CD14-positive monocyte (primary cell): ENCODE data around the gene CNTNAP2. TPM values are rescaled to one million over a fixed set of nuclear protein-coding genes. Genes with fewer than 3 reads are reported as not detected.

ENCODE experiments used
- DNase-seq, 3 donors: peaks; one replicate each; pipeline ENCODE4 v3.0.0-alpha.2; 2011 to 2022
- H2AFZ ChIP-seq: 2 replicates; pipeline ENCODE4 v1.6.0; 2012; ENCODE audit warnings: mild to moderate bottlenecking, low read depth, low read length, inconsistent platforms; ENCODE audit not compliant: insufficient read depth, poor library complexity, severe bottlenecking
- H3K27ac ChIP-seq, 2 donors: 1 replicate in 1 of 2; 2 replicates in 1 of 2; pipeline ENCODE4 v1.5.1; 2012 to 2013; ENCODE audit warnings: low read length in 2 of 2, control low read depth in 1 of 2, inconsistent platforms in 1 of 2, low read depth in 1 of 2, mild to moderate bottlenecking in 1 of 2
- H3K27me3 ChIP-seq, 2 donors: one replicate each; pipeline versions ENCODE4 v1.6.0 to v1.6.1; 2011 to 2013; ENCODE audit warnings: low read length in 2 of 2; ENCODE audit not compliant: control insufficient read depth in 2 of 2, insufficient read depth in 2 of 2
- H3K36me3 ChIP-seq, 2 donors: replicated peaks in 1 of 2; 1 replicate in 1 of 2; 2 replicates in 1 of 2; pipeline versions ENCODE4 v1.5.1 to v1.6.1; 2012 to 2013; ENCODE audit warnings: low read length in 2 of 2, control low read depth in 1 of 2, inconsistent platforms in 1 of 2, mild to moderate bottlenecking in 1 of 2; ENCODE audit not compliant: insufficient read depth in 2 of 2, control insufficient read depth in 1 of 2
- H3K4me1 ChIP-seq, 2 donors: 1 replicate in 1 of 2; 2 replicates in 1 of 2; pipeline versions ENCODE4 v1.5.1 to v1.6.1; 2012 to 2013; ENCODE audit warnings: low read length in 2 of 2, control low read depth in 1 of 2, inconsistent platforms in 1 of 2, mild to moderate bottlenecking in 1 of 2, moderate library complexity in 1 of 2; ENCODE audit not compliant: insufficient read depth in 2 of 2, control insufficient read depth in 1 of 2
- H3K4me2 ChIP-seq: replicated peaks from 2 replicates; pipeline ENCODE3; 2012; ENCODE audit warnings: low read length, moderate library complexity, mild to moderate bottlenecking; ENCODE audit not compliant: poor library complexity, severe bottlenecking; ENCODE audit errors: extremely low read depth
- H3K4me3 ChIP-seq, 3 experiments: fragments of 200-600 bp in 1 of 3; sonication (generic) in 1 of 3; replicated peaks in 1 of 3; 1 replicate in 2 of 3; 2 replicates in 1 of 3; pipeline ENCODE4 v1.5.1; 2011 to 2013; ENCODE audit warnings: low read length in 3 of 3, mild to moderate bottlenecking in 3 of 3, control low read depth in 2 of 3, low read depth in 2 of 3, inconsistent platforms in 1 of 3, moderate library complexity in 1 of 3
- H3K79me2 ChIP-seq: 2 replicates; pipeline ENCODE4 v1.6.0; 2012; ENCODE audit warnings: mild to moderate bottlenecking, control low read depth, inconsistent platforms, low read length, moderate library complexity; ENCODE audit not compliant: insufficient read depth
- H3K9ac ChIP-seq: 2 replicates; pipeline ENCODE4 v1.6.0; 2017; ENCODE audit warnings: low read length, mild to moderate bottlenecking; ENCODE audit not compliant: insufficient read depth, poor library complexity, severe bottlenecking
- H3K9me3 ChIP-seq, 2 donors: replicated peaks in 1 of 2; 1 replicate in 1 of 2; 2 replicates in 1 of 2; pipeline versions ENCODE4 v1.5.1 to v1.6.1; 2012 to 2013; ENCODE audit warnings: low read length in 2 of 2, control low read depth in 1 of 2; ENCODE audit not compliant: control insufficient read depth in 1 of 2, insufficient read depth in 1 of 2
- H4K20me1 ChIP-seq: 2 replicates; pipeline ENCODE4 v1.6.0; 2012; ENCODE audit warnings: mild to moderate bottlenecking, low read length, control low read depth, moderate library complexity; ENCODE audit not compliant: insufficient read depth
- H3K27ac Mint-ChIP-seq, 7 donors: one replicate each; pipeline ENCODE4 v1.8.0; 2020; ENCODE audit warnings: mild to moderate bottlenecking in 7 of 7, mixed read lengths in 7 of 7, moderate library complexity in 6 of 7, inconsistent platforms in 2 of 7
- H3K27me3 Mint-ChIP-seq, 3 donors: one replicate each; pipeline ENCODE4 v1.8.0; 2021 to 2022; ENCODE audit warnings: low read depth in 3 of 3, mild to moderate bottlenecking in 3 of 3, mixed read lengths in 3 of 3, moderate library complexity in 3 of 3, inconsistent platforms in 1 of 3
- H3K36me3 Mint-ChIP-seq, 2 donors: one replicate each; pipeline ENCODE4 v1.8.0; 2020; ENCODE audit warnings: mixed read lengths in 2 of 2, inconsistent platforms in 1 of 2, mild to moderate bottlenecking in 1 of 2
- H3K4me1 Mint-ChIP-seq: one replicate; pipeline ENCODE4 v1.8.0; 2020; ENCODE audit warnings: mild to moderate bottlenecking, mixed read lengths
- H3K4me3 Mint-ChIP-seq, 2 donors: one replicate each; pipeline ENCODE4 v1.8.0; 2020; ENCODE audit warnings: mild to moderate bottlenecking in 2 of 2, mixed read lengths in 2 of 2, moderate library complexity in 1 of 2
- H3K9me3 Mint-ChIP-seq, 7 donors: one replicate each; pipeline ENCODE4 v1.8.0; 2020 to 2022; ENCODE audit warnings: mixed read lengths in 7 of 7, mild to moderate bottlenecking in 6 of 7, moderate library complexity in 6 of 7, inconsistent platforms in 2 of 7
- CTCF ChIP-seq: fragments of 200-600 bp; IDR thresholded peaks from one replicate; pipeline ENCODE4 v1.8.0; 2022; ENCODE audit warnings: antibody characterized with exemption, mild to moderate bottlenecking
- WGBS: methylation state at CpG from one replicate; pipeline ENCODE4 v1.1.5; 2013; ENCODE audit warnings: missing lambda C conversion rate; ENCODE audit not compliant: insufficient coverage; 5-methylcytosine and 5-hydroxymethylcytosine counted together
- intact Hi-C, 2 donors: fragments of 100-400 bp; cut with micrococcal nuclease; formaldehyde crosslinking; loops; one replicate each; pipeline versions ENCODE4 v1.15.0 to v1.15.1; 2023
- polyA plus RNA-seq, 3 donors: library from polyadenylated mRNA; depleted of rRNA in 1 of 3; unstranded in 2 of 3; stranded (reverse) in 1 of 3; fragments of 300-500 nt in 2 of 3; fragments of >200 nt in 1 of 3; fragmentation: Illumina TruSeq in 2 of 3; gene quantifications; 1 replicate in 2 of 3; 2 replicates in 1 of 3; pipeline ENCODE4 v1.2.3, GENCODE V29; 2012 to 2021

The CNTNAP2 gene
- polyA plus RNA-seq, 3 donors: 0.01 TPM; not detected in 2

DNA sequence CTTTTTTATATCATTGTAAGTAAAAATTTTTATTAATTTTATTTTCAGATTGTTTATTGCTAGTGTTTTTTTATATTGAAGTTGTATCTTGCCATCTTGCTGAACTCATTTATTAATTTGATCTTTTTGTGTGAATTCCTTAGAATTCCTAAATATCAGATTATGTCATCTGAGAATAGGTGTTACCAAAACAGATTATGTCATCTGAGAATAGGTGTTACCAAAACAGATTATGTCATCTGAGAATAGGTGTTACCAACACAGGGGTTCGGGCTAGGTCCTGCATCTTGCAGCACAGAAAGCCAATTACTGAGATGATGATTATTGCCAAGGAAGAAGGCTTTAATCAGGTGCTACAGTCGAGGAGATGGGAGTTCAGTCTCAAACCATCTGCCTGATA is 383.4 kb downstream of the CNTNAP2 start:
- H3K4me3 ChIP-seq: no peak overlapping the region
- Mint-ChIP-seq H3K27me3 (no peaks in the 10 kb centered on the region), H3K4me1 (no peaks in the 10 kb centered on the region), H3K27ac (no peak overlapping the region), H3K4me3 (no peak overlapping the region), H3K9me3 (peaks cover 3 to 16% (median 15%) of the 10 kb centered on the region in 7 donors), H3K36me3 (no peaks in the 10 kb centered on the region)
- no peaks in the 10 kb centered on the region for H3K27me3 ChIP-seq
- H3K9ac ChIP-seq: no peak overlapping the region
- no peaks in the 10 kb centered on the region for H3K79me2 ChIP-seq
- no peak overlapping the region for H2AFZ ChIP-seq
- 81% methylated on average over 2 of the region's 2 CpGs for WGBS
- H3K4me2 ChIP-seq: no peak overlapping the region
- no peaks in the 10 kb centered on the region for H4K20me1 ChIP-seq
- H3K36me3 ChIP-seq: no peaks in the 10 kb centered on the region
- peaks cover 21 to 22% of the 10 kb centered on the region in 2 donors for H3K9me3 ChIP-seq
- H3K4me1 ChIP-seq: no peaks in the 10 kb centered on the region
- no peak for TF ChIP-seq CTCF
- DNase-seq: no peak
- intact Hi-C loops: no loop called here
- H3K27ac ChIP-seq: no peak overlapping the region

GRCh38 chr7:146503844-146504243 is 387.2 kb downstream of the CNTNAP2 start:
- Histone ChIP-seq H3K4me2 (no peak overlapping the region), H4K20me1 (no peaks in the 10 kb centered on the region), H2AFZ (no peak overlapping the region), H3K27me3 (no peaks in the 10 kb centered on the region), H3K27ac (no peak overlapping the region), H3K4me1 (no peaks in the 10 kb centered on the region), H3K9me3 (peaks cover 44 to 60% of the 10 kb centered on the region in 2 donors), H3K36me3 (no peaks in the 10 kb centered on the region), H3K9ac (no peak overlapping the region), H3K79me2 (no peaks in the 10 kb centered on the region), H3K4me3 (no peak overlapping the region)
- 84% methylated on average over 4 of the region's 5 CpGs for WGBS
- H3K27me3 Mint-ChIP-seq: no peaks in the 10 kb centered on the region
- no peak overlapping the region for H3K4me3 Mint-ChIP-seq
- no peak overlapping the region for H3K27ac Mint-ChIP-seq
- DNase-seq: no peak
- intact Hi-C loops: no loop called here
- H3K36me3 Mint-ChIP-seq: no peaks in the 10 kb centered on the region
- no peak for TF ChIP-seq CTCF
- H3K4me1 Mint-ChIP-seq: no peaks in the 10 kb centered on the region
- peaks cover 6 to 41% (median 20%) of the 10 kb centered on the region in 7 donors for H3K9me3 Mint-ChIP-seq
